CD8-positive, alpha-beta memory T cell (primary cell): ENCODE measurements around the gene CCDC91. TPM values are rescaled to one million over a fixed set of nuclear protein-coding genes. Genes with fewer than 3 reads are reported as not detected.

ENCODE experiments used
- CTCF ChIA-PET: fragments of 350-600 bp; sonication (Branson Sonifier 250); formaldehyde crosslinking; loops from one replicate; lab custom pipeline; 2021; ENCODE audit warnings: antibody characterized with exemption; lab: Charles Lee
- POLR2A ChIA-PET: fragments of 350-600 bp; sonication (Branson Sonifier 250); formaldehyde crosslinking; loops from one replicate; lab custom pipeline; 2021; ENCODE audit warnings: antibody characterized with exemption; lab: Charles Lee
- DNase-seq, 5 donors: peaks; one replicate each; pipeline versions ENCODE4 v3.0.0 to v3.0.0-alpha.2; 2020 to 2022; ENCODE audit warnings: mixed read lengths in 1 of 5
- H3K27ac ChIP-seq: one replicate; pipeline ENCODE4 v1.7.0; 2013; ENCODE audit warnings: low read depth, mild to moderate bottlenecking, low read length, moderate library complexity
- H3K27me3 ChIP-seq: 2 replicates; pipeline ENCODE4 v1.7.0; 2013; ENCODE audit warnings: low read length, mild to moderate bottlenecking; ENCODE audit not compliant: insufficient read depth, poor library complexity, severe bottlenecking
- H3K36me3 ChIP-seq: 2 replicates; pipeline ENCODE4 v1.7.0; 2013; ENCODE audit warnings: mild to moderate bottlenecking, low read length, moderate library complexity; ENCODE audit not compliant: insufficient read depth
- H3K4me1 ChIP-seq: 2 replicates; pipeline ENCODE4 v1.7.0; 2013; ENCODE audit warnings: mild to moderate bottlenecking, low read length, moderate library complexity; ENCODE audit not compliant: insufficient read depth
- H3K4me3 ChIP-seq: 2 replicates; pipeline ENCODE4 v1.7.0; 2013; ENCODE audit warnings: mild to moderate bottlenecking, low read length
- H3K9me3 ChIP-seq: 2 replicates; pipeline ENCODE4 v1.7.0; 2013; ENCODE audit warnings: mild to moderate bottlenecking, low read length
- H3K27ac Mint-ChIP-seq, 8 donors: one replicate each; pipeline ENCODE4 v1.8.0; 2020 to 2021; ENCODE audit warnings: mixed read lengths in 8 of 8, mild to moderate bottlenecking in 6 of 8, inconsistent platforms in 3 of 8, moderate library complexity in 3 of 8
- H3K27me3 Mint-ChIP-seq, 2 donors: one replicate each; pipeline ENCODE4 v1.8.0; 2020 to 2021; ENCODE audit warnings: mixed read lengths in 2 of 2, mild to moderate bottlenecking in 1 of 2, moderate library complexity in 1 of 2
- H3K36me3 Mint-ChIP-seq, 3 donors: one replicate each; pipeline ENCODE4 v1.8.0; 2020 to 2021; ENCODE audit warnings: mixed read lengths in 3 of 3, inconsistent platforms in 1 of 3, mild to moderate bottlenecking in 1 of 3
- H3K4me1 Mint-ChIP-seq, 3 donors: one replicate each; pipeline ENCODE4 v1.8.0; 2020 to 2021; ENCODE audit warnings: mixed read lengths in 3 of 3, inconsistent platforms in 1 of 3, mild to moderate bottlenecking in 1 of 3
- H3K4me3 Mint-ChIP-seq, 7 donors: one replicate each; pipeline ENCODE4 v1.8.0; 2020 to 2021; ENCODE audit warnings: mixed read lengths in 7 of 7, mild to moderate bottlenecking in 6 of 7, moderate library complexity in 4 of 7, inconsistent platforms in 2 of 7
- H3K9me3 Mint-ChIP-seq, 5 donors: one replicate each; pipeline ENCODE4 v1.8.0; 2020 to 2022; ENCODE audit warnings: mixed read lengths in 5 of 5, mild to moderate bottlenecking in 3 of 5, moderate library complexity in 2 of 5, inconsistent platforms in 1 of 5
- polyA plus RNA-seq: library from polyadenylated mRNA; unstranded; fragments of 300-500 nt; fragmentation: Illumina TruSeq; gene quantifications from one replicate; pipeline ENCODE4 v1.2.3, GENCODE V29; 2021
- total RNA-seq, 2 experiments: library from RNA; stranded (reverse); gene quantifications; one replicate each; pipeline ENCODE4 v1.2.3, GENCODE V29; 2021

CCDC91 gene
- total and polyA plus RNA-seq, 3 experiments from 2014 or later = 20.3 to 64.1 (median 23.2) TPM

GRCh38 chr12:28500373-28501024 lies 310.2 kb downstream of the CCDC91 start:
- Mint-ChIP-seq H3K4me3 (no peak overlapping the region), H3K27ac (peak overlapping the region in 1 of 8 donors; percentile 32), H3K4me1 (peaks cover 0 to 2% (median 0%) of the 10 kb centered on the region in 3 donors), H3K27me3 (no peaks in the 10 kb centered on the region), H3K36me3 (peaks cover 24 to 44% (median 42%) of the 10 kb centered on the region in 3 donors), H3K9me3 (peaks cover 0 to 12% (median 2%) of the 10 kb centered on the region in 5 donors)
- ChIA-PET POLR2A (no interaction called here), CTCF (no interaction called here)
- H3K27ac ChIP-seq = no peak overlapping the region
- no peaks in the 10 kb centered on the region for H3K27me3 ChIP-seq
- H3K4me3 ChIP-seq = no peak overlapping the region
- DNase-seq = no peak
- no peaks in the 10 kb centered on the region for H3K9me3 ChIP-seq
- no peaks in the 10 kb centered on the region for H3K4me1 ChIP-seq
- no peaks in the 10 kb centered on the region for H3K36me3 ChIP-seq

GRCh38 chr12:28506271-28506670 lies 316.0 kb downstream of the CCDC91 start:
- H3K4me1 ChIP-seq = no peaks in the 10 kb centered on the region
- ChIA-PET CTCF (no interaction called here), POLR2A (no interaction called here)
- no peak overlapping the region for H3K4me3 ChIP-seq
- no peaks in the 10 kb centered on the region for H3K9me3 ChIP-seq
- Mint-ChIP-seq H3K9me3 (peaks cover 0 to 2% (median 0%) of the 10 kb centered on the region in 5 donors), H3K27me3 (no peaks in the 10 kb centered on the region), H3K27ac (no peak overlapping the region), H3K4me1 (peaks cover 0 to 6% (median 5%) of the 10 kb centered on the region in 3 donors), H3K36me3 (peaks cover 4 to 34% (median 14%) of the 10 kb centered on the region in 3 donors), H3K4me3 (no peak overlapping the region)
- H3K27me3 ChIP-seq = no peaks in the 10 kb centered on the region
- no peaks in the 10 kb centered on the region for H3K36me3 ChIP-seq
- DNase-seq = no peak
- no peak overlapping the region for H3K27ac ChIP-seq

- Histone ChIP-seq H3K9me3 (no peaks in the 10 kb centered on the region), H3K36me3 (no peaks in the 10 kb centered on the region), H3K4me1 (no peaks in the 10 kb centered on the region), H3K4me3 (no peak overlapping the region), H3K27ac (no peak overlapping the region), H3K27me3 (no peaks in the 10 kb centered on the region)
- CTCF ChIA-PET = no interaction called here
- Mint-ChIP-seq H3K36me3 (peaks cover 1 to 30% (median 14%) of the 10 kb centered on the region in 3 donors), H3K4me1 (peaks cover 0 to 6% (median 5%) of the 10 kb centered on the region in 3 donors), H3K27ac (no peak overlapping the region), H3K9me3 (peaks cover 0 to under 1% (median 0%) of the 10 kb centered on the region in 5 donors), H3K4me3 (no peak overlapping the region), H3K27me3 (no peaks in the 10 kb centered on the region)
- no peak for DNase-seq
- POLR2A ChIA-PET = no interaction called here
Measured at GRCh38 chr12:28507033-28507432, 316.8 kb downstream of the CCDC91 start.

- DNase-seq = no peak
- Mint-ChIP-seq H3K27ac (no peak overlapping the region), H3K4me1 (peaks cover 0 to 6% (median 5%) of the 10 kb centered on the region in 3 donors), H3K9me3 (no peaks in the 10 kb centered on the region), H3K27me3 (no peaks in the 10 kb centered on the region), H3K4me3 (no peak overlapping the region), H3K36me3 (peaks cover under 1 to 28% (median 13%) of the 10 kb centered on the region in 3 donors)
- Histone ChIP-seq H3K27ac (no peak overlapping the region), H3K4me1 (no peaks in the 10 kb centered on the region), H3K9me3 (no peaks in the 10 kb centered on the region), H3K4me3 (no peak overlapping the region), H3K36me3 (no peaks in the 10 kb centered on the region), H3K27me3 (no peaks in the 10 kb centered on the region)
- ChIA-PET CTCF (no interaction called here), POLR2A (no interaction called here)
Measured at GRCh38 chr12:28507867-28508266, 317.6 kb downstream of the CCDC91 start.

GRCh38 chr12:28512406-28512805 lies 322.1 kb downstream of the CCDC91 start:
- POLR2A ChIA-PET = no interaction called here
- Histone ChIP-seq H3K27ac (no peak overlapping the region), H3K27me3 (no peaks in the 10 kb centered on the region), H3K36me3 (no peaks in the 10 kb centered on the region), H3K4me3 (no peak overlapping the region), H3K4me1 (no peaks in the 10 kb centered on the region), H3K9me3 (no peaks in the 10 kb centered on the region)
- DNase-seq = no peak
- H3K36me3 Mint-ChIP-seq = peaks cover 6 to 33% (median 13%) of the 10 kb centered on the region in 3 donors
- CTCF ChIA-PET = no interaction called here
- H3K9me3 Mint-ChIP-seq = peaks cover 0 to under 1% (median 0%) of the 10 kb centered on the region in 5 donors
- H3K4me1 Mint-ChIP-seq = peaks cover 6 to 13% (median 6%) of the 10 kb centered on the region in 3 donors
- no peak overlapping the region for H3K27ac Mint-ChIP-seq
- H3K4me3 Mint-ChIP-seq = no peak overlapping the region
- H3K27me3 Mint-ChIP-seq = no peaks in the 10 kb centered on the region

- Mint-ChIP-seq H3K27me3 (no peaks in the 10 kb centered on the region), H3K36me3 (peaks cover 6 to 38% (median 17%) of the 10 kb centered on the region in 3 donors), H3K9me3 (peaks cover 0 to 2% (median under 1%) of the 10 kb centered on the region in 5 donors), H3K4me1 (peaks cover 6 to 11% (median 7%) of the 10 kb centered on the region in 3 donors), H3K27ac (no peak overlapping the region), H3K4me3 (no peak overlapping the region)
- CTCF ChIA-PET = no interaction called here
- POLR2A ChIA-PET = no interaction called here
- no peaks in the 10 kb centered on the region for H3K27me3 ChIP-seq
- DNase-seq = no peak
- H3K27ac ChIP-seq = no peak overlapping the region
- no peaks in the 10 kb centered on the region for H3K36me3 ChIP-seq
- H3K4me1 ChIP-seq = no peaks in the 10 kb centered on the region
- H3K4me3 ChIP-seq = no peak overlapping the region
- no peaks in the 10 kb centered on the region for H3K9me3 ChIP-seq
Measured at GRCh38 chr12:28512876-28513275, 322.6 kb downstream of the CCDC91 start.

- ChIA-PET POLR2A (no interaction called here), CTCF (no interaction called here)
- Mint-ChIP-seq H3K9me3 (peaks cover 1 to 12% (median 9%) of the 10 kb centered on the region in 5 donors), H3K36me3 (peaks cover 6 to 44% (median 25%) of the 10 kb centered on the region in 3 donors), H3K27me3 (no peaks in the 10 kb centered on the region), H3K4me1 (peaks cover 9 to 11% (median 11%) of the 10 kb centered on the region in 3 donors), H3K4me3 (no peak overlapping the region), H3K27ac (no peak overlapping the region)
- no peak overlapping the region for H3K27ac ChIP-seq
- no peak overlapping the region for H3K4me3 ChIP-seq
- DNase-seq = no peak
- no peaks in the 10 kb centered on the region for H3K36me3 ChIP-seq
- no peaks in the 10 kb centered on the region for H3K4me1 ChIP-seq
- no peaks in the 10 kb centered on the region for H3K9me3 ChIP-seq
- no peaks in the 10 kb centered on the region for H3K27me3 ChIP-seq
Measured at GRCh38 chr12:28513983-28514382, 323.7 kb downstream of the CCDC91 start.

GRCh38 chr12:28517101-28517500 lies 326.8 kb downstream of the CCDC91 start:
- Mint-ChIP-seq H3K27ac (no peak overlapping the region), H3K9me3 (peaks cover 13 to 30% (median 16%) of the 10 kb centered on the region in 5 donors), H3K4me1 (peaks cover 11 to 12% (median 12%) of the 10 kb centered on the region in 3 donors), H3K4me3 (no peak overlapping the region), H3K27me3 (no peaks in the 10 kb centered on the region), H3K36me3 (peaks cover 10 to 52% (median 32%) of the 10 kb centered on the region in 3 donors)
- H3K4me1 ChIP-seq = no peaks in the 10 kb centered on the region
- ChIA-PET CTCF (no interaction called here), POLR2A (no interaction called here)
- no peaks in the 10 kb centered on the region for H3K36me3 ChIP-seq
- H3K9me3 ChIP-seq = no peaks in the 10 kb centered on the region
- no peak overlapping the region for H3K4me3 ChIP-seq
- no peak for DNase-seq
- no peaks in the 10 kb centered on the region for H3K27me3 ChIP-seq
- H3K27ac ChIP-seq = no peak overlapping the region
